Cerebellar nuclear complex (tissue), 1 donor: Measurements from ENCODE around the gene PCDHB9.

Experiments used
- DNase-seq, 2 experiments: peaks; one replicate each; lab custom pipeline; 2025; lab: John Stamatoyannopoulos, UW

The PCDHB9 gene

GRCh38 chr5:141236516-141237313 lies 49.8 kb downstream of the PCDHB9 start:
- no peak for DNase-seq
